H9 (cell line): ENCODE data around the gene CTDSPL. TPM values are rescaled to one million over a fixed set of nuclear protein-coding genes. Genes with fewer than 3 reads are reported as not detected.

ENCODE experiments used
- DNase-seq: peaks from one replicate; pipeline ENCODE4 v3.0.0-alpha.2; 2017
- H2AFZ ChIP-seq: one replicate; pipeline ENCODE4 v1.6.1; 2013; ENCODE audit warnings: mild to moderate bottlenecking, low read length, control low read depth, moderate library complexity
- H2AK5ac ChIP-seq: 2 replicates; pipeline ENCODE4 v1.6.1; 2013; ENCODE audit warnings: low read length, control low read depth, mixed read lengths; ENCODE audit not compliant: insufficient read length
- H2BK120ac ChIP-seq: one replicate; pipeline ENCODE4 v1.6.1; 2013; ENCODE audit warnings: low read depth, mild to moderate bottlenecking, low read length, control low read depth, inconsistent platforms; ENCODE audit not compliant: poor library complexity, severe bottlenecking
- H2BK12ac ChIP-seq: 2 replicates; pipeline ENCODE4 v1.6.1; 2013; ENCODE audit warnings: low read length, control low read depth, mixed read lengths, low read depth; ENCODE audit not compliant: insufficient read length
- H2BK15ac ChIP-seq: 2 replicates; pipeline ENCODE4 v1.6.1; 2013; ENCODE audit warnings: low read depth, low read length, control low read depth
- H2BK20ac ChIP-seq: one replicate; pipeline ENCODE4 v1.6.1; 2013; ENCODE audit warnings: low read depth, mild to moderate bottlenecking, low read length, control low read depth, inconsistent platforms; ENCODE audit not compliant: poor library complexity, severe bottlenecking
- H2BK5ac ChIP-seq: 2 replicates; pipeline ENCODE4 v1.6.1; 2013; ENCODE audit warnings: low read length, control low read depth, mixed read lengths; ENCODE audit not compliant: insufficient read length
- H3K14ac ChIP-seq: 2 replicates; pipeline ENCODE4 v1.6.1; 2013; ENCODE audit warnings: low read length, control low read depth; ENCODE audit not compliant: insufficient read depth
- H3K18ac ChIP-seq: 2 replicates; pipeline ENCODE4 v1.6.1; 2013; ENCODE audit warnings: low read depth, mild to moderate bottlenecking, mixed read lengths, low read length, control low read depth; ENCODE audit not compliant: insufficient read length
- H3K23ac ChIP-seq: 2 replicates; pipeline ENCODE4 v1.6.1; 2013; ENCODE audit warnings: low read length, control low read depth, mixed read lengths, low read depth; ENCODE audit not compliant: insufficient read length
- H3K23me2 ChIP-seq: 2 replicates; pipeline ENCODE4 v1.6.1; 2013; ENCODE audit warnings: low read depth, mild to moderate bottlenecking, mixed read lengths, low read length, control low read depth; ENCODE audit not compliant: insufficient read length, poor library complexity, severe bottlenecking
- H3K27ac ChIP-seq: 2 replicates; pipeline ENCODE4 v1.5.1; 2013; ENCODE audit warnings: low read length, control low read depth, mixed read lengths, low read depth; ENCODE audit not compliant: insufficient read length
- H3K27me3 ChIP-seq: 2 replicates; pipeline ENCODE4 v1.6.1; 2013; ENCODE audit warnings: low read length, control low read depth, inconsistent platforms; ENCODE audit not compliant: insufficient read depth
- H3K4ac ChIP-seq: 2 replicates; pipeline ENCODE4 v1.6.1; 2013; ENCODE audit warnings: low read depth, mild to moderate bottlenecking, control low read depth, inconsistent platforms, low read length, moderate library complexity
- H3K4me1 ChIP-seq: 2 replicates; pipeline ENCODE4 v1.6.1; 2013; ENCODE audit warnings: low read length, control low read depth, inconsistent platforms; ENCODE audit not compliant: insufficient read depth
- H3K4me2 ChIP-seq: 2 replicates; pipeline ENCODE4 v1.6.1; 2013; ENCODE audit warnings: low read length, control low read depth, mixed read lengths; ENCODE audit not compliant: insufficient read length, insufficient read depth
- H3K56ac ChIP-seq: 2 replicates; pipeline ENCODE4 v1.6.1; 2013; ENCODE audit warnings: low read depth, mild to moderate bottlenecking, mixed read lengths, low read length, control low read depth; ENCODE audit not compliant: insufficient read length
- H3K79me1 ChIP-seq: 2 replicates; pipeline ENCODE4 v1.6.1; 2013; ENCODE audit warnings: low read depth, mild to moderate bottlenecking, moderate library complexity, low read length, control low read depth, inconsistent platforms; ENCODE audit not compliant: insufficient read depth, poor library complexity, severe bottlenecking
- H3K79me2 ChIP-seq: 2 replicates; pipeline ENCODE4 v1.6.1; 2013; ENCODE audit warnings: low read length, control low read depth, inconsistent platforms; ENCODE audit not compliant: insufficient read depth
- H3K9ac ChIP-seq: 2 replicates; pipeline ENCODE4 v1.6.1; 2013; ENCODE audit warnings: low read length, control low read depth, mixed read lengths; ENCODE audit not compliant: insufficient read length; ENCODE audit errors: extremely low read depth
- H3K9me3 ChIP-seq: one replicate; pipeline ENCODE4 v1.6.1; 2013; ENCODE audit warnings: low read depth, low read length, inconsistent platforms; ENCODE audit not compliant: control insufficient read depth
- H3T11ph ChIP-seq: one replicate; pipeline ENCODE4 v1.6.1; 2013; ENCODE audit warnings: mild to moderate bottlenecking, low read length, control low read depth, inconsistent platforms
- H4K20me1 ChIP-seq: one replicate; pipeline ENCODE4 v1.6.1; 2013; ENCODE audit not compliant: control insufficient read depth, insufficient read length, insufficient read depth
- H4K5ac ChIP-seq: 2 replicates; pipeline ENCODE4 v1.6.1; 2013; ENCODE audit warnings: low read depth, mild to moderate bottlenecking, mixed read lengths, low read length, control low read depth; ENCODE audit not compliant: insufficient read length
- H4K8ac ChIP-seq: replicated peaks from 2 replicates; pipeline ENCODE4 v1.6.1; 2013; ENCODE audit warnings: low read length, control low read depth, mixed read lengths, low read depth; ENCODE audit not compliant: insufficient read length
- H4K91ac ChIP-seq: 2 replicates; pipeline ENCODE4 v1.6.1; 2013; ENCODE audit warnings: low read depth, mild to moderate bottlenecking, moderate library complexity, mixed read lengths, low read length, control low read depth; ENCODE audit not compliant: insufficient read length
- H3K27ac Mint-ChIP-seq, 3 experiments: 2 replicates in 2 of 3; 3 replicates in 1 of 3; pipeline ENCODE4 v1.8.0; 2020 to 2021; ENCODE audit warnings: mixed read lengths in 3 of 3, mild to moderate bottlenecking in 1 of 3, moderate library complexity in 1 of 3
- H3K27me3 Mint-ChIP-seq: 2 replicates; pipeline ENCODE4 v1.8.0; 2021; ENCODE audit warnings: low read depth, mild to moderate bottlenecking, moderate library complexity, mixed read lengths
- H3K36me3 Mint-ChIP-seq, 3 experiments: 2 replicates in 2 of 3; 3 replicates in 1 of 3; pipeline ENCODE4 v1.8.0; 2020 to 2021; ENCODE audit warnings: low read depth in 3 of 3, mixed read lengths in 3 of 3; ENCODE audit not compliant: insufficient read depth in 1 of 3
- H3K4me1 Mint-ChIP-seq, 2 experiments: 2 replicates each; pipeline ENCODE4 v1.8.0; 2020; ENCODE audit warnings: mixed read lengths in 2 of 2
- H3K4me3 Mint-ChIP-seq, 2 experiments: 2 replicates in 1 of 2; 3 replicates in 1 of 2; pipeline ENCODE4 v1.8.0; 2020 to 2021; ENCODE audit warnings: mild to moderate bottlenecking in 2 of 2, mixed read lengths in 2 of 2, moderate library complexity in 1 of 2
- H3K9me3 Mint-ChIP-seq, 2 experiments: 2 replicates in 1 of 2; 3 replicates in 1 of 2; pipeline ENCODE4 v1.8.0; 2020; ENCODE audit warnings: mild to moderate bottlenecking in 2 of 2, mixed read lengths in 2 of 2, moderate library complexity in 1 of 2
- WGBS: extraction: QIAGEN DNeasy Blood & Tissue Kit; methylation state at CpG from one replicate; pipeline ENCODE4 v1.1.7; 2013; ENCODE audit warnings: missing lambda C conversion rate, low lambda C conversion rate, mixed read lengths; ENCODE audit not compliant: insufficient read length; ENCODE audit errors: extremely low coverage; 5-methylcytosine and 5-hydroxymethylcytosine counted together
- total RNA-seq: library from RNA; stranded (reverse); gene quantifications from 2 replicates; pipeline ENCODE4 v1.2.1, GENCODE V29; 2021
- TF ChIP-seq, protein P1 (sequence below): fragments of 200-600 bp; sonication (generic); conservative IDR thresholded peaks from 3 replicates; pipeline ENCODE4 v1.8.0; 2021; ENCODE audit warnings: antibody characterized with exemption, mild to moderate bottlenecking

CTDSPL gene
- total RNA-seq, 1 experiment from 2014 or later, result 20.8 TPM

DNA sequence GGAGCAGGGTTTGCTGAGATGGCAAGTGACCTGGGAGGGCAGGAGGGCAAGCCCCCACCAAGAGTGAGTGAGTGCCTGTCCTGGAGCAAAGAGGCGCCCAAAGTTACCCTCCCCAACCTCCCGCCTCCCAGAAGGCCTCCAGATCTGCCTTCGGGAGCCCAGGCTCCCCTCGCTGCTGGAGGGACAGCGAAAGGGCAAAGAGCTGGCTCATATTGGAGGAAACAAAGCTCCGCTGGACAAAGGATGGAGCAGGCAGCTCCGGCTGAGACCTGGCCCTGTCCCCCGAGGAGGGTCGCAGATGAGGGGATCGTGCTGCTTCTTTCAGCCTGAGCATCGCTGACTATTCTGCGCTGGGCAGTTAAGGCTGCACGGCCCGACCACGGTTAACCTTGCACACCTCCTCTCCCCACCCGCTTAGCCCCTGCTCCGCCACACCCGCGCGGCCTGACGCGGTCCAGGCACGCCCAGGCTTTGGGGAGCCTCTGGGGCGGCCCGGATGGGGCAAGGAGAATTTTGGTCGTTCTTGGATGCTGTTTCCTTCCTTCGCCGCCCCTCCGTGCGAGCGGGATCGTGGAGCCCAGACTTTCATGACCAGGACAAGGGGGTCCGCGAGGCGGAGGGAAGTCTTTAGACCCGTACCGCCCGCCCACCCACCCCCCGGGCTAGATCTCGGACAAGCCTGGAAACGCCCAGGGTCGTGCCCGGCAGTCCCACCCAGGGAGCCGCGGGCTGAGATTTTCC is 167.1 kb downstream of the CTDSPL start:
- Histone ChIP-seq H3K9me3 (no peaks in the 10 kb centered on the region), H3K14ac (no peak overlapping the region), H3K4me2 (peak overlapping the region; percentile 59), H3K4ac (no peak overlapping the region), H3K56ac (no peak overlapping the region), H3K18ac (no peak overlapping the region), H2BK20ac (no peak overlapping the region), H2BK12ac (no peak overlapping the region), H2AK5ac (no peak overlapping the region), H2AFZ (no peak overlapping the region), H2BK120ac (no peak overlapping the region), H3K23ac (no peak overlapping the region), H3K79me2 (no peaks in the 10 kb centered on the region), H3K27ac (no peak overlapping the region), H3K27me3 (peaks cover 19% of the 10 kb centered on the region; the same call in 1 of the 2 replicates), H3K4me1 (no peaks in the 10 kb centered on the region), H2BK5ac (no peak overlapping the region), H3T11ph (no peak overlapping the region), H3K9ac (peak overlapping the region; percentile 3), H4K20me1 (no peaks in the 10 kb centered on the region), H4K5ac (no peak overlapping the region), H3K79me1 (no peaks in the 10 kb centered on the region), H2BK15ac (no peak overlapping the region), H4K91ac (no peak overlapping the region), H3K23me2 (peaks cover 10% of the 10 kb centered on the region), H4K8ac (no peak overlapping the region)
- Mint-ChIP-seq H3K9me3 (no peaks in the 10 kb centered on the region; a peak in 1 of 5 replicates), H3K4me1 (peaks cover 14 to 20% of the 10 kb centered on the region in 2 experiments), H3K36me3 (no peaks in the 10 kb centered on the region; a peak in 2 of 7 replicates), H3K27ac (peak overlapping the region in 1 of 3 experiments; percentile 57; a peak in 1 of 7 replicates), H3K4me3 (peak overlapping the region; percentile 70 to 82), H3K27me3 (peaks cover 62% of the 10 kb centered on the region)
- no peak for DNase-seq
- WGBS, result no CpG with 5 or more reads among the region's 45 CpGs
- TF ChIP-seq, protein P1, sequence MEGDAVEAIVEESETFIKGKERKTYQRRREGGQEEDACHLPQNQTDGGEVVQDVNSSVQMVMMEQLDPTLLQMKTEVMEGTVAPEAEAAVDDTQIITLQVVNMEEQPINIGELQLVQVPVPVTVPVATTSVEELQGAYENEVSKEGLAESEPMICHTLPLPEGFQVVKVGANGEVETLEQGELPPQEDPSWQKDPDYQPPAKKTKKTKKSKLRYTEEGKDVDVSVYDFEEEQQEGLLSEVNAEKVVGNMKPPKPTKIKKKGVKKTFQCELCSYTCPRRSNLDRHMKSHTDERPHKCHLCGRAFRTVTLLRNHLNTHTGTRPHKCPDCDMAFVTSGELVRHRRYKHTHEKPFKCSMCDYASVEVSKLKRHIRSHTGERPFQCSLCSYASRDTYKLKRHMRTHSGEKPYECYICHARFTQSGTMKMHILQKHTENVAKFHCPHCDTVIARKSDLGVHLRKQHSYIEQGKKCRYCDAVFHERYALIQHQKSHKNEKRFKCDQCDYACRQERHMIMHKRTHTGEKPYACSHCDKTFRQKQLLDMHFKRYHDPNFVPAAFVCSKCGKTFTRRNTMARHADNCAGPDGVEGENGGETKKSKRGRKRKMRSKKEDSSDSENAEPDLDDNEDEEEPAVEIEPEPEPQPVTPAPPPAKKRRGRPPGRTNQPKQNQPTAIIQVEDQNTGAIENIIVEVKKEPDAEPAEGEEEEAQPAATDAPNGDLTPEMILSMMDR, result no peak
